ENCODE results near the gene LMOD2.

Gene LMOD2

DNA sequence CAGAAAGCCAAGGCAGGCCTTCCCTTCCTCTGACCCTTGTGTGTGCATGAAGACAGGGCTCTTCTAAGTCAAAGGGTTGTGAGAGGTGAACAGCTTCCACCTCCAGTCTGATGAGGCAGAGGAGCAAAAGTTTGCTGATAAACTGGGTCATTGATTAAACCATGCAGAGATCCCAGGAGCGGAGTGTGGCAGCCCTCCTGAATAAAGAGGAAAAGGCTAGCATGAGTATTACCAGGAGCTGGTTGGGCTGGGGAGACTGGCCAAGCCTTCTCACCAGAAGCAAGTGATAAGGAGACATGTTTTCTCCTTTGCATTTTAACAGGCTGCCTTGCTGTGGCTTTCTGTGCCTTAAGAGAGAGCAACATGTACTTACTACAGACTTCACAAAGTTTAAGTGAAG lies 10.2 kb downstream of the LMOD2 start:
- H3K36me3 ChIP-seq (ENCODE audit: control insufficient read depth, insufficient read depth, low read length), result no peaks in the 10 kb centered on the region
- no peak overlapping the region for H4K5ac ChIP-seq (ENCODE audit: low read length)
- H3K27ac ChIP-seq (ENCODE audit: low read depth, low read length), result no peak overlapping the region
- no peak overlapping the region for H2AK5ac ChIP-seq (ENCODE audit: low read length)
- no peaks in the 10 kb centered on the region for H3K79me2 ChIP-seq (ENCODE audit: control insufficient read depth, insufficient read depth, low read length)
- H3K4me2 ChIP-seq (ENCODE audit: low read length), result no peak overlapping the region
- H3K4me3 ChIP-seq (ENCODE audit: low read length), result no peak overlapping the region
- H2BK15ac ChIP-seq (replicated peaks; ENCODE audit: low read depth), result no peak overlapping the region
- H3K4ac ChIP-seq (ENCODE audit: low read depth, low read length), result no peak overlapping the region
- no peaks in the 10 kb centered on the region for H3K27me3 ChIP-seq (ENCODE audit: insufficient read depth, low read length, poor library complexity)
- H3K56ac ChIP-seq (ENCODE audit: low read length), result no peak overlapping the region
- no peaks in the 10 kb centered on the region for H3K79me1 ChIP-seq (ENCODE audit: low read length)
- H2BK120ac ChIP-seq (ENCODE audit: low read depth, low read length), result no peak overlapping the region
- H3K18ac ChIP-seq (ENCODE audit: low read length), result no peak overlapping the region
- H3K4me1 ChIP-seq (ENCODE audit: control insufficient read depth, low read depth, low read length), result no peaks in the 10 kb centered on the region
- peak; percentile 42 for DNase-seq
- no CpG with 5 or more reads among the region's 1 CpG for WGBS (ENCODE audit: extremely low coverage, insufficient coverage, low lambda C conversion rate)
- no peak overlapping the region for H4K8ac ChIP-seq (ENCODE audit: low read depth, low read length)
- no peak overlapping the region for H3K23ac ChIP-seq (ENCODE audit: low read length)
- H2BK5ac ChIP-seq (ENCODE audit: low read length), result no peak overlapping the region
- no peak overlapping the region for H3K9ac ChIP-seq (ENCODE audit: low read length)

DNA sequence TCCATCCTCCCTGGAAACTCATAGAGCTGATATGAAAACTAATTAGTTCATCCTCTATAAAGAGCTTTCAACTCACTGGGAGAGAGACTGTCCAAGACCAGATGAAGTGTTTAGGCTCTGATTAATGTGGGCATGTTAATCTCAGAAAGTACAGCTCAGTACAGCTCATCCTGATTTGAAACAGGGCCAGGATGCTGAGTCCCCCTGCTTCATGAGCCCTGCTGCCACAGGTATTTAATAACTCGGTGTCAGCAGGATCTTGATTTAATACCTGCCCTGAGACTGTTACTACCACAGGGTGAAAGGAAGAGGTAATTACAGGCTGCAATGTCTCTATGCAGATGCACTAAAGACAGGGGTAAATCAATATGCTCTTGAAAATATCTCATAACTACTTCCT lies 10.8 kb downstream of the LMOD2 start:
- H3K27me3 ChIP-seq (ENCODE audit: insufficient read depth, low read length, poor library complexity), result no peaks in the 10 kb centered on the region
- no peak overlapping the region for H2BK15ac ChIP-seq (replicated peaks; ENCODE audit: low read depth)
- H3K23ac ChIP-seq (ENCODE audit: low read length), result no peak overlapping the region
- no peak overlapping the region for H2AK5ac ChIP-seq (ENCODE audit: low read length)
- H2BK120ac ChIP-seq (ENCODE audit: low read depth, low read length), result no peak overlapping the region
- H3K36me3 ChIP-seq (ENCODE audit: control insufficient read depth, insufficient read depth, low read length), result no peaks in the 10 kb centered on the region
- no peaks in the 10 kb centered on the region for H3K4me1 ChIP-seq (ENCODE audit: control insufficient read depth, low read depth, low read length)
- DNase-seq, result no peak
- H3K4me3 ChIP-seq (ENCODE audit: low read length), result no peak overlapping the region
- H3K27ac ChIP-seq (ENCODE audit: low read depth, low read length), result no peak overlapping the region
- H3K79me1 ChIP-seq (ENCODE audit: low read length), result no peaks in the 10 kb centered on the region
- no peaks in the 10 kb centered on the region for H3K79me2 ChIP-seq (ENCODE audit: control insufficient read depth, insufficient read depth, low read length)
- H3K18ac ChIP-seq (ENCODE audit: low read length), result no peak overlapping the region
- no peak overlapping the region for H3K56ac ChIP-seq (ENCODE audit: low read length)
- H3K9ac ChIP-seq (ENCODE audit: low read length), result no peak overlapping the region
- H3K4me2 ChIP-seq (ENCODE audit: low read length), result no peak overlapping the region
- H4K5ac ChIP-seq (ENCODE audit: low read length), result no peak overlapping the region
- H2BK5ac ChIP-seq (ENCODE audit: low read length), result no peak overlapping the region
- H4K8ac ChIP-seq (ENCODE audit: low read depth, low read length), result no peak overlapping the region
- no peak overlapping the region for H3K4ac ChIP-seq (ENCODE audit: low read depth, low read length)
- no CpG with 5 or more reads among the region's 1 CpG for WGBS (ENCODE audit: extremely low coverage, insufficient coverage, low lambda C conversion rate)

DNA sequence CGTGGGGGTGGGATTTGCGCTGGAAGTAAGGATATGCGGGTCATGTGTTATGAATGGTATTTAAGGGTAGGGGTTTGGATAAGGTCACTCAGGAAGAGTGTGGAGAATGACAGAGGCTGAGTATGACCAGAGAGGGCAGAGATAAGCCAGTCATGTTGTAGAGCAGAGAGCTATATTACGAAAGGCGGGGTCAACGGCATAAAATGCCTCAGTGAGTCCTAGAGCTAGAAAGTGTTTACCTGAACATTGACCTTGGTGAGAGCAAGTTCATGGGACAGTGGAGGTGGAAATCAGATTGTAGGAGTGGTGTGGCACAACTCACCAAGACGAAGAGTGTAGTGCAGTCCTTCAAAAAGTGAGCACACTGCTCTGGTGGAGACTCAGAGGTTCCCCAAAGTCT lies 13.8 kb downstream of the LMOD2 start:
- Histone ChIP-seq H2BK120ac (ENCODE audit: low read depth, low read length) (no peak overlapping the region), H3K4ac (ENCODE audit: low read depth, low read length) (no peak overlapping the region), H3K36me3 (ENCODE audit: control insufficient read depth, insufficient read depth, low read length) (no peaks in the 10 kb centered on the region), H3K79me2 (ENCODE audit: control insufficient read depth, insufficient read depth, low read length) (no peaks in the 10 kb centered on the region), H3K4me2 (ENCODE audit: low read length) (no peak overlapping the region), H3K23ac (ENCODE audit: low read length) (no peak overlapping the region), H3K4me1 (ENCODE audit: control insufficient read depth, low read depth, low read length) (no peaks in the 10 kb centered on the region), H3K56ac (ENCODE audit: low read length) (no peak overlapping the region), H2BK5ac (ENCODE audit: low read length) (no peak overlapping the region), H4K5ac (ENCODE audit: low read length) (no peak overlapping the region), H4K8ac (ENCODE audit: low read depth, low read length) (no peak overlapping the region), H2AK5ac (ENCODE audit: low read length) (no peak overlapping the region), H2BK15ac (replicated peaks; ENCODE audit: low read depth) (no peak overlapping the region), H3K4me3 (ENCODE audit: low read length) (no peak overlapping the region), H3K18ac (ENCODE audit: low read length) (no peak overlapping the region), H3K27me3 (ENCODE audit: insufficient read depth, low read length, poor library complexity) (no peaks in the 10 kb centered on the region), H3K9ac (ENCODE audit: low read length) (no peak overlapping the region), H3K27ac (ENCODE audit: low read depth, low read length) (no peak overlapping the region), H3K79me1 (ENCODE audit: low read length) (no peaks in the 10 kb centered on the region)
- DNase-seq, result no peak
- WGBS (ENCODE audit: extremely low coverage, insufficient coverage, low lambda C conversion rate), result 100% methylated on average over 3 of the region's 7 CpGs

DNA sequence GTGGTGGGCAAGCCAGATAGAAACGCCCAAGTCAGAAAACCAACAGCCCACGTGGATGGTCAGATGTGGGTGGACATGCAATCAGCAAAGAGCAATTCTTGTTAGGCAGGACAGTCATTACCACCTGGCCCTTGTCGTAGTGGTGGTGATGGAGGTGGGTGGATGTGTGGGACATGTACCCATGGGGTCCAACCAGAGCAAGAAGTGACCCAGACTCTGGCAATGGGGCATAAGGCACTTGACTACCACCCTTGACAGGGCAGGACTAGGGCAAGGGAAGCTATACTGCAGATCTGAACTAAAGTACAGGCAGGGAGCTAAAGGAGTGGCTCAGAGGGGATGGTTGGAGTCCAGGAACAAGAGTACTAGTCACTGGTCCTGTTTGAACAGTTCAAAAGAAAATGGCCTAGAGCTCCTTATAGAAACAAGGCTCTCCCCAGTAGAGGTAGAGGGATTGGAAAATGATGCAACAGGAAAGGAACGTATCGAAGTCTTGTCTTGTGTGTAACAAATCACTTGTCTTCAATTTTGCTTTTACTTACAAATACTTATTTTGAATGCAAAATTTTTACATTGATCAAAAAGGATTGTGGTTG lies 17.6 kb downstream of the LMOD2 start:
- H3K4me2 ChIP-seq (ENCODE audit: low read length), result no peak overlapping the region
- no peaks in the 10 kb centered on the region for H3K79me1 ChIP-seq (ENCODE audit: low read length)
- H2BK120ac ChIP-seq (ENCODE audit: low read depth, low read length), result no peak overlapping the region
- H3K27ac ChIP-seq (ENCODE audit: low read depth, low read length), result no peak overlapping the region
- H3K36me3 ChIP-seq (ENCODE audit: control insufficient read depth, insufficient read depth, low read length), result no peaks in the 10 kb centered on the region
- H3K27me3 ChIP-seq (ENCODE audit: insufficient read depth, low read length, poor library complexity), result no peaks in the 10 kb centered on the region
- H4K5ac ChIP-seq (ENCODE audit: low read length), result no peak overlapping the region
- H3K9ac ChIP-seq (ENCODE audit: low read length), result no peak overlapping the region
- H3K79me2 ChIP-seq (ENCODE audit: control insufficient read depth, insufficient read depth, low read length), result no peaks in the 10 kb centered on the region
- no peak overlapping the region for H2BK15ac ChIP-seq (replicated peaks; ENCODE audit: low read depth)
- DNase-seq, result no peak
- no peak overlapping the region for H4K8ac ChIP-seq (ENCODE audit: low read depth, low read length)
- H3K4ac ChIP-seq (ENCODE audit: low read depth, low read length), result no peak overlapping the region
- H3K18ac ChIP-seq (ENCODE audit: low read length), result no peak overlapping the region
- H3K4me1 ChIP-seq (ENCODE audit: control insufficient read depth, low read depth, low read length), result no peaks in the 10 kb centered on the region
- no CpG with 5 or more reads among the region's 5 CpGs for WGBS (ENCODE audit: extremely low coverage, insufficient coverage, low lambda C conversion rate)
- H3K56ac ChIP-seq (ENCODE audit: low read length), result no peak overlapping the region
- H2AK5ac ChIP-seq (ENCODE audit: low read length), result no peak overlapping the region
- peak overlapping the region; percentile 50 for H3K23ac ChIP-seq (ENCODE audit: low read length)
- H3K4me3 ChIP-seq (ENCODE audit: low read length), result no peak overlapping the region
- H2BK5ac ChIP-seq (ENCODE audit: low read length), result no peak overlapping the region

DNA sequence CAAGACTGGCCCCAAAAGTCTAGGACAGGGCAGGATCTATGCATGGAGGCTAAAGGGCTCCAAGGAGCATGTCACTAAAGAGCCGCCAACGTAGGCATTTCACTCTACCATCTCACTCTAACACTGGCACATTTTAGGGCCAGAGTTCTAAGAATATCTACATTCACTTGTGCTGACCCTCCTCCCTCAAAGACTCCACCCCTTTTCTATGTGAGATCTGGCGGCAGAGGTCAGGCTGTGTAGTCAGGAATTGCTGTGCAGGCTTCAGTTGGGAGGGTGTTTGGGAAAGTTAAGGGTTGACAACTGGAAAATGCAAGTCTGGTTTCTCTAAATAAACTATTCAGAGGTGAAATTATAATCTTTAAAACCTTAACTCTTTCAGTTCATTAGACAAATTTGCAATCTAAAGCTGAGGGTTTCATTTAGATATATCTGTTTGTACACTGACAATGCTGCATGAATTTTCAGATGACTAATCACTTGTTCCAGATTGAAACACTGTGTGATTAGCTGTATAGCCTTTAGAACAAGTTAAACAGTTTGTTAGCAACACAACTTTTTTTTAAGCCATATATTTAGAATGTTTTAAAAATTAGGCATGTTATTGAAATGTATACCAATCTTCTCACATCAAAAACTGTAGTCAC lies 18.2 kb downstream of the LMOD2 start:
- Histone ChIP-seq H4K5ac (ENCODE audit: low read length) (no peak overlapping the region), H3K4me1 (ENCODE audit: control insufficient read depth, low read depth, low read length) (no peaks in the 10 kb centered on the region), H4K8ac (ENCODE audit: low read depth, low read length) (no peak overlapping the region), H3K79me1 (ENCODE audit: low read length) (no peaks in the 10 kb centered on the region), H2BK5ac (ENCODE audit: low read length) (no peak overlapping the region), H3K23ac (ENCODE audit: low read length) (no peak overlapping the region), H3K4me2 (ENCODE audit: low read length) (no peak overlapping the region), H3K36me3 (ENCODE audit: control insufficient read depth, insufficient read depth, low read length) (no peaks in the 10 kb centered on the region), H3K27me3 (ENCODE audit: insufficient read depth, low read length, poor library complexity) (no peaks in the 10 kb centered on the region), H3K56ac (ENCODE audit: low read length) (no peak overlapping the region), H3K4ac (ENCODE audit: low read depth, low read length) (no peak overlapping the region), H3K27ac (ENCODE audit: low read depth, low read length) (no peak overlapping the region), H2BK15ac (replicated peaks; ENCODE audit: low read depth) (no peak overlapping the region), H2AK5ac (ENCODE audit: low read length) (no peak overlapping the region), H2BK120ac (ENCODE audit: low read depth, low read length) (no peak overlapping the region), H3K4me3 (ENCODE audit: low read length) (no peak overlapping the region), H3K79me2 (ENCODE audit: control insufficient read depth, insufficient read depth, low read length) (no peaks in the 10 kb centered on the region), H3K9ac (ENCODE audit: low read length) (no peak overlapping the region), H3K18ac (ENCODE audit: low read length) (no peak overlapping the region)
- no peak for DNase-seq
- no CpG with 5 or more reads among the region's 3 CpGs for WGBS (ENCODE audit: extremely low coverage, insufficient coverage, low lambda C conversion rate)
